CD4-positive, alpha-beta T cell treated with Interferon alpha-2 for 1 hour (primary cell): ENCODE data around the gene ARHGAP35.
"Not testable (repeated sequence)": the region's sequence is repeated elsewhere in the genome, so short reads cannot be mapped to it uniquely, and the experiment has no call there.

Experiments used
- DNase-seq, 2 donors: peaks; one replicate each; pipeline ENCODE4 v3.0.0-alpha.2; 2020 to 2022

ARHGAP35 gene

DNA sequence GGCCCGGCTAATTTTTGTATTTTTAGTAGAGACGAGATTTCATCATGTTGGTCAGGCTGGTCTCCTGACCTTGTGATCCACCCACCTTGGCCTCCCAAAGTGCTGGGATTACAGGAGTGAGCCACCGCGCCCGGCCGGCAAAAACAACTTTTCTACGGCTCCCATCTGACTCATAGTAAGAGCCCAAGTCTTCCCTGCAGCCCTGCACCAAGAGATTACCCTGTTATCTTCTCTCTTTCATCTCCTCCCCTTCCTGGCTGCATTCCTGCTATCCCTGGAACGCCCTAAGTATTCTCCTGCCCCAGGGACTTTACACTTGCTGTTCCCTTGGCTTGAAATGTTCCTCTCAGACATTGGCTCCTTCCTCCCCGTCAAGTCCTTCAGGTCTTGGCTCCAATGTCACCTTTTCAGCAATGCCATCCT is 16.7 kb upstream of the ARHGAP35 start:
- no peak for DNase-seq

DNA sequence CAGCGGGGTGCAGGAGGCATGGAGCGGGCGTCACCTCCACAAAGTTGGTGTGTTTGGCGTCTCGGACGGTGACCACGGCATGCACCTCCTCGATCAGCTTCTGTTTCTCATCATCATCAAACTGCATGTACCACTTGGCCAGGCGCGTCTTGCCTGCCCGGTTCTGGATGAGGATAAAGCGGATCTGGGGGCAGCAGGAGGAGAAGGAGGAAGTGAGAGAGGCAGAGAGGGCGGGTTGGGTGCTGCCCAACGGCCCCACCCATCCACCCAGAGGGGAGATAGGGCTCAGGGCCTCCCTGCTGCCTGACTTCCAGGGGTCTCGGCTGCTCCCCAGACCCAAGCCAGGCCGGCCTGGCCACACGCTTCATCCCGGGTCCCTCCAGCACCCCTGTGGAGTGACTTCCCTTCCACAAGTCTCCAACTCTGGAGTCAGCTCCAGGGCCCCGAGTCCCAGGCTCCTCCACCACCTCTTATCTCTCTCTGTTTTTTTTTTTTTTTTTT is 14.8 kb upstream of the ARHGAP35 start:
- no peak for DNase-seq

DNA sequence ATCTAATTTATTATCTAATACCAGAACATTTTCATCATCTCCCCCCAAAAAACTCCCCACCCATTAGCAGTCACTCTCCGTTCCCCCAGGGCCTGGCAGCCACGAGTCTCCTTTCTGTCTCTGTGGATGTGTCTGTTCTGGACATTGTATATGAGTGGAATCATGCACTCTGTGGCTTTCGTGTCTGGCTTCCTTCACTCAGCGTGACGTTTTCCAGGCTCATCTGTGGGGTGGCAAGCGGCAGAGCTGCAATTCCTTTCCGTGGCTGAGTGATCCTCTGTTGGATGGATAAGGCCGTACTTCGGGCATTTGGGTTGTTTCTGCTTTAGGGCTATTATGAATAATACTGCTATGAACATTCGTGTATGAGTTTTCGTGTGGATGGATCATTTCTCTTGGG is 13.3 kb upstream of the ARHGAP35 start:
- no peak for DNase-seq

DNA sequence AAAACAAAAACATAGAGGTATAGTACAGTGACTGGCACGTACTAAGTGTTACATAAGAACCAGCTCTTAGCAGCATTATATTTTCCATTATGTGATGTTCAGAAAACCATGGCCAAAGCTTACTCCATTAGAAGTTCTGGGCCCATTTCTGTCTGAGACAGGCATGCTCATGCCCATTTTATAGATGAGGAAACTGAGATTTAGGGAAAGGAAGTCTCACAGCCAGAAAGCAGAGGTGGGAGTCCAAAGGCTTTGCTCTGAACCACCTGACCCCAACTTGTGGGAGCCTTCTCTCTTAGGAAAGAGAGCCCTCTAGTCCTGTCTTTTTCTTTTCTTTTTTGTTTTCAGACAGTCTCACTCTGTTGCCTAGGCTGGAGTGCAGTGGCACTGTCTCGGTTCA is 12.4 kb upstream of the ARHGAP35 start:
- no peak for DNase-seq

DNA sequence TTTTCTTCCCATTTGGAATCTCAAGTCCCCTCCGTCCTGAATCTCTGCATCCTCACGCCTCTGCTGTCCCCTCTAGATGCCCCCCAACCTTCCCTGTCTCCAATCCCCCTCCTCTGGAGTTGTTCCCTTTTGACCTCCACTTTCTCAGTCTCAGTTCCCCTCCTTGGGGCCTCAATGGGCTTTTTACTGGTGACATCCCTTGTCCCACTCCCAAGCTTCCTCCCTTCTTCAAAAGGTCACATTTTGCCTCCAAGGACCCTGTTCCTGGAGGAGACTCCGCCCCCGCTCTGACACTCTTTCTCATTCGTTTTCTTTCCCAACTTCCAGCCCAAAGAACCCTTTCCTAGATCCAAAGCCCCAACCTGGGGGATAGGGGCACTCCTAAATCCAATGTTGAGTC is 11.2 kb upstream of the ARHGAP35 start:
- DNase-seq = no peak

DNA sequence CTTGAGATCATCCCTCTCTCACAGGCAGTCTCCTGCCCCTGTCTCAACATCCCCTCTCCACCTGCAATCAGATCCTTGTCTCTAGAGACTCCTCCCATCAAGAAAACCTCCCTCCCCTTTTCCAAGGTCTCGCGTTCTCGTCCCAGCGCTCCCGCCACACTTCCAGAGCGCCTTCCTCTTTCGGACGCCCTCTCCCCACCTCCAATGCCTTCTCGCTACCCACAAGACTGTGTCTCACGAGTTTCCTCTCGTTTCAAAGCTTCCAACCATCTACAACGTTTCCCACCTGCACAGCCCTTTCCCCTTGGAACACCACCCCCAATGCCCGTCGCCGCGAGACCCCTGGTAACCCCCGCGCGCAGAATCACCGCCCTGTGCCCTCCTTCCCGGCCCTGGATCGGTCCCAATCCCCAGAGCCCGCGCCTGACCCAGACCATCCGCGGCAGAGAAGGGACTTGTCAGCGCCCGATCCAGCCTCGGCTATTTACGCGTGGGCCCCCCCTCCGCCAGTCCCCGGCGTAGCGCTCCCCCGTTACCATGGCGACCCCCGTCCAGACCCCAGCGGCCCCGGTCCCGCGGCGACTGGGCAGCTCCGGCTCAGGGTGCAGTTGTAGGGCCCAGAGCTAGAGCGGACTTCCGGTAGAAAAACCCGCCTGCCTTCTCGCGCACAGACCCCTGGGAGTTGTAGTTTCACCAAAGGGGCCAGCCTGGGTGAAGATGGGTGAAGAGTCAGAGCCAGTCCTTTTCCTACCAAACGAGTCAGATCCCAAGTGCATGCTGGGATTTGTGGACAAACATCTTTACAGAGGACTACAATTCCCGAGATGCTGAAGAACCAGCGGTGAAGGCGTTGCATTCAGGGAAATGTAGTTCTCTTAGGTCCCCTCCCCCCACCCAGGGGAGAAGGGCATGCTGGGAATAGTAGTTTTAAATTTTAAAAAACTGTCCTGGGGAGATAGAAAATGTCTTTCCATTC is 10.3 kb upstream of the ARHGAP35 start, which contains the start of gene AP2S1:
TSS of gene AP2S1 (minus strand) at position 619 of the 976 bp plus-strand sequence. CDS start at position 539, 80 bp downstream.
- peak; percentile 96 to 97 for DNase-seq

DNA sequence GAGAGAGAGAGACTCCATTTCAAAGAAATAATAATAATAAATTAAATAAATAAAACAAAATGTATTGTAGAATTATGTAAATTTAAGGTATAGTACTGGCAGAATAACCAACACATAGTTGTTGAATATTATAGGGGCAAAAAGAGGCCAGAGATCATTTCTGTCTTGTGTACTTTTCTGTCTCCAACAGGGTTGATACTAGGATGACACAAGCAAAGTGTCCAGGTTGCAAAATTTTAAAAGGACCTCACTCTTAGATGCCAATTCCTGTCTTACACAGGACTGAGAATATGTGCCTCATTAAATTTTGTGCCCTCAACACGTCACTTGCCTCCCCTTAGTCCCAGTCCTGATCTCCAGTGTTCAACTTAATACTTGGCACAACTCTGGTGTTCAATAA is 8.0 kb upstream of the ARHGAP35 start:
- no peak for DNase-seq

DNA sequence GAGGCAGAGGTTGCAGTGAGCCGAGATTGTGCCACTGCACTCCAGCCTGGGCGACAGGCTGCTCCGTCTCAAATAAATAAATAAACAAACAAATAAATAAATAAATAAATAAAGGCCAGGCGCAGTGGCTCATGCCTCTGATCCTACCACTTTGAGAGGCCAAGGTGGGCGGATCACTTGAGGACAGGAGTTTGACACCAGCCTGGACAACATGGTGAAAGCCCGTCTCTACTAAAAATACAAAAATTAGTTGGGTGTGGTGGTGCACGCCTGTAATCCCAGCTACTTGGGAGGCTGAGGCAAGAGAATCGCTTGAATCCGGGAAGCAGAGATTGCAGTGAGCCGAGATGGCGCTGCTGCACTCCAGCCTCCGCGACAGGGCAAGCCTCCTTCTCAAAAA is 6.1 kb upstream of the ARHGAP35 start:
- DNase-seq = not testable (repeated sequence)

DNA sequence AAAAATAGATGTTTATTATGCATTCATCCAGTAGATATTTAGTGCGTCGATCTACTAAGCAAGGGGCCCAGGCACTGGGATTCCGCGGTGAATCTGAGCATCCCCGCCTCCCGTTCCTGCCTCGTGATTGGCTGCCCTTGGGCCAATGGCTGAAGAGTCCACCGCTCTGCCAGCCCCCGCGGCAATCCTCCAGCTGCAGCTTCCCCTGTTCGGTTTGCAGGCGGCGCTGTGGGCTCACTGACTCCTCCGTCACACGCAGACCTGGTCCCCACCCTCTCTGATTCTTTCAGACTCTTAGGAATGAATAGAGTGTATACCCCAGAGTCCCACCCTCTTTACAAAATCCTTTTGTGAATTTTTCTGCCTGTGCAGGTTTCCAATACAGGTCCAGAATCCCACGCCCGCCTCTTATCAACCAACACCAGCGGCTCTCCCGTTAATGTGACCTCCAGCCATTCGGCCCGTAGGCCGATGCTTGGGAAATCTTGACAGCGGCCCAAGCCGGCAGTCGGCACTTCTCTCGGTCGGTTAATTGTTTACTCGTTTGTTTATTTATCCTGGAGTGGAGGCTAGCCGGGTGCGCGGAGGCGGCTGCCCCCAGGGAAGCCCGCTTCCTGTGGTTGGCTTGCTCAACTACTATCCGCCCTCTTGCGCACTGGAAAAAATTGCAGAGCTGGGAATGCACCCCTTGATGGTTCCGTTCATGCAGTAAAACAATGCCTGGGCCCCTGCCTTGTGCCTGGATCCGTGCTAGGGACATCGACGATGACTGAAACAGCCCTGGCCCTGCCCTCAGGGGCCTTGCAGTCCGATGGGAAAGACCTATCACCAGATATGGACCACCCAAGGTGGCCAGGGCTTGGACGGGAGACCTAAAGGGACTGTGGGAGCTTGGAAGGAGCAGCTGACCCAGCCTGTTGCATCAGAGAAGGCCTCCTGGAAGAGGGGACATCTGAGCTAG is 4.5 kb upstream of the ARHGAP35 start:
- DNase-seq = peak; percentile 92 to 94

DNA sequence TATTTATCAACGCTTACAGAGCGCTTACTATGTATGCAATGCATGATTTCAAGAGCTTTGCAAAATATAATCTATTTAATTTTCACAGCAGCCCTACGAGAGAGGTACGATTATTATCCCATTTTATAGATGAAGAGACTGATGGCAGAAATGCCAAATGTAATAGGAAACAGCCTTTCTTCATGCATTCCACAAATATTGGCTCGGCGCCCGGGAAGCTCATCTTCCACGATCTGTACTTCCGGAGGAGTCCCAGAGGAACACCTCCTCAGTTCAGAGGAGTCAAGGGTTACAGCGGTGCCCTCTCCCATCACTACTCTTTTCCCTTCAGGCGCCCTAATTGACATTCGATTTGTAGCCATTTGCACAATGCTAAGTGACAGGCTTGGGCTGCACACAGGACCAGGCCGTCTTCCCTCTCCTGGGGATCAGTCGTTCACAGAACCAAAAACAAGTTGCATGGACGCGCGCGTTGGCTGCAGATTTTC is 1.1 kb upstream of the ARHGAP35 start:
- no peak for DNase-seq

DNA sequence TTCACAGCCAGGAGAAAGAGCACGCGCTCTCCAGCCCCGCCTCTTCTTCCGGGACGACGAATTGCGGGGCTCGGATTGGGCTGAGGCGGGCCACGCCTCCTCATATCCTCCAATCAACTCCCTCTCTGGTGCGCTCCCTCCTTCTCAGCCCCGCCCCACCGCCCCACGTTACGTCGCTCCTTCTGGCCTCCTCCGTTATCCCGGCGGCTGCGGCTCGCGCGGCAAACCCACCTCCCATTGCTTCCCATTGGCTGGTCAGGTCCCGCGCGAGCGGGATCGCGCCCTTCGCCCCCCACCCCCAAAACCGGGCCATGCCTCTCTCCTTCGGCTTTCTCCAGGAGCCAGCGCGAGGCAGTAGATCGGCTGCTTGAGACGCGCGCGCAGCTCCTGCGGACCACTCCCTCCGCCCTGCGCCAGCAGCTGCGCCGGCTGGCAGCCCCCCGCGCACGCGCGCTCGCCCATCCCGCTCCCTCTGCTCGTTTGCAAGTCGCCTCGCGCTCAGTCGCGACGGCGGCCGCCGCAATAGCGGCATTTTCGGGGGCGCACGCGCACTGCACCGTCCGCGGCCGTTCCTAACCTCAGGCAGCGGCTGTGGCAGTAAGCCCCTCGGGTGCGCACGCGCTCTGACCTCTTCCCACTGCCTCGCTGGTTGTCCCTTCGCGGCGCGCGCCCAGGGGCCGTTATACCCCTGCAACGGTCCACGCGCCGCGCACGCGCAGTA is 512 bp upstream of the ARHGAP35 start:
- DNase-seq = peak; percentile 94 to 96

DNA sequence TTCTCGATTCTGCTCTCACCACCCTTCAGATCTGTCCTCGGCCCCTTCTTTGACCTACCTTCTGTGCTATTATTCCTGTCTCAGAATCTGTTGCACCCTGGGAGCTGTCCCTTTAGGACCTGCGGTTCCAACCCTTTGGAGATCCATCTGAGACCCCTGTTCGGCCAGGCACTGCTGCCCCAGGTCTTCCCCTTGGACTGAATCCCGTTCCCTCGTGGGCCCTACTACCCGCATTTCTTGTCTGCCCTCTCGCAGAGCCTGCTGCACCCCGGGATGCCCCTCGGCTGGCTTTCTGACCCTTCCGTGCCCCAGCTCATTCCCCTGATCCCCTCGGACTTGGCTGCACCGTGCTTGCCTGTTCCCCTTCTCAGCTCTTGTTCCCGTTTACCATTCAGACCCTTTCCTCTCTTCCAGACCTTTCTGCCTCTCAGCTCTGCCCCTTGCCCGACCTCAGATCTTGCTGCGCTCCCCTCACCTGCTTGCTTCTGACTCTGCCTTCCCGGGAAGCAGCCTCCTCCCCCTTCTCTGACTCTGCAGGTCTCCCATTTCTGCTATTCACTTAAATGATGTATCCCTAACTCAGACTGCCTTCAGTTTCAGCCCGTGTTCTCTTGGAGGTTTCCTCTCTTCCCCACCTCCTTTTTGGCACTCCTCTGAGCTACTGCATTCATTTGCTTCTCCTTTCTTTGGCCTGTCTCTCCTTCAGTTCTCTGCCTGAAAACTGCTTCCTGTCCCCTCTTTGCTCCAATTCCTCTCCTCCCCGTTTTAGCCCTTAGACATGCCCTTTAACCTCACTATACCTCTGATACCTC is 1.1 kb downstream of the ARHGAP35 start:
- no peak for DNase-seq

DNA sequence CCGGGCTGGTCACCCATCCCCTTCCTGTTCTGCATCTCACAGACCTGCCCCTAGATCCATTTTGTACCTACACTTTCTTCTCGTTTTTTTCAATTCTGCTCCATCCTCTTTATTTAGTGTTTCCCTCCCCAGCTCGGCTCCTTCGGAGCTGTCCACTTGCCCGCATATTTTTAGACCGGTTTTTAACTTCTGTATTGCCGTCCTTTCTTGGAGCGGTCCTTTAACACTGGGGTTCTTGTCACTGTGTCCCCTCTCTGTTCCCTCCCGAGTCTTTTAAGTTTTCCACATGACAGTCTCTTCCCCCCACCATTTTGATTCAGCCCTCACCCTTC is 1.7 kb downstream of the ARHGAP35 start:
- no peak for DNase-seq

DNA sequence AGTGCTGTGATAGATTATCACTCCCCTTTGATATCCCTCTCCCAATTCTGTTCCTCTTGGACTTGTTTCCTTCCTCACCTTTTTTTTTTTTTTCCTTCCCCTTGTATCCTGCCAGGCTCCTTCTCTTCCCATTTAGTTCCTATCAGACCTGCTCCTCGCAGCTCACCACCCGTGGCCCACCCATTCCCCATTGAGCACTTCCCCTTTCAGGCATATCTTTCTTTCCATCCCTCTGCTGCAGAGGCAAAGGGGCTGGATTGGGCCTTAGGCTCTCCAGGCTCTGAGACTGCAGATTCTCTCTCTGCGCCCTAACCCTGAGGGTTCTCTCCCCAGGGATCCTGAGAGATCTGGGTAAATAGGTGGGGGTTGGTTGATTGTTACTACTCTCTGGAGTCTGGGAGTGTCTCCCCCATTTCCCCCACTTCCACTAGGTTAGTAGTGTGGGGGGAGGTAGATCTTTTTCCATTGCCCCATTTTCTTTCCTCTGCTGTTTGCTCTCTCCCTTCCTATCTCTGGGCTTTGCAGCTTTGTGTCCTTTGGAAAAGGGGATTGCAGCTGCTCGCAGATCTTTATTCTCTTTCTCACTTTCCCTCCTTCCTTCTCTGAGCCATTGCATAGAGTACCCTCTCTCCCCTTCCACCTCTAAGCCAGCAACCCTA is 2.3 kb downstream of the ARHGAP35 start:
- DNase-seq = no peak

DNA sequence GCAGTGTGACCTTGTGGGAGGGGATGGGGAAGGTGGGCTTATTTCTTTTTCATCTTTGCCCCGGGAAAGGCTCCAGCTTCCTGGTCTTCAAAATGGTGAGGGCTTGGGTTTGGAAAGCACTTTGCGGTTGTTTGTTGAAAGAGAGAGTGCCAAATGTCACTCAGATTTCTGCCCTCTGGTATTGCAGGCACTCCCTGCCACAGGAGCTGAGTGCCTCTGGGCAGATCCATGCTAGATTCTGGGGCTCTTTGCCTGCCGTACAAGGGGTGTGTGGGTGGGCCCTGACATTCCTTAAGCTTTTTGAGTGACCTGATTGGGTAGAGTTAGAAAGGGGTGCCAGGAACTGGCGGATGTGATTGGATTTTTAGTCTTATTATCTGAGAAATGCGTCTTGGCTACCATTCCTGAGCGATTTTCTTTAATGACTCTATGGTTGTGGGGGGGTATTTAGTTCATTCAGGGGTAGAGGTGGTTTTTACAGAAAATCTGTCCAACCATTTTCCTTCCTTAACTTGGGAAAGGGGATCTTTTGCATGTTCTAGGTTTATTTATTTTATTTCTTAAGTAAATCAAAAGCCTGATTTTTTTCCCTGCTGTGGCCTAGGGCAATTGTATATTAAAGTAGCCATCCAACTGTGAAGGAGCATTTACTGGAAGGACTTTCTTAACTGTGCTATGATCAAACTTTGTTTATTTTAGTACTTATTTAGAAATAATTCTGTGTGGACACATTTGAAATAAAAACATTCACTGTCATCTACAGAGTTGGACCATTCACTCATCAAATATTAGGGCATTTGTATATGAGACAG is 3.2 kb downstream of the ARHGAP35 start:
- DNase-seq = no peak

DNA sequence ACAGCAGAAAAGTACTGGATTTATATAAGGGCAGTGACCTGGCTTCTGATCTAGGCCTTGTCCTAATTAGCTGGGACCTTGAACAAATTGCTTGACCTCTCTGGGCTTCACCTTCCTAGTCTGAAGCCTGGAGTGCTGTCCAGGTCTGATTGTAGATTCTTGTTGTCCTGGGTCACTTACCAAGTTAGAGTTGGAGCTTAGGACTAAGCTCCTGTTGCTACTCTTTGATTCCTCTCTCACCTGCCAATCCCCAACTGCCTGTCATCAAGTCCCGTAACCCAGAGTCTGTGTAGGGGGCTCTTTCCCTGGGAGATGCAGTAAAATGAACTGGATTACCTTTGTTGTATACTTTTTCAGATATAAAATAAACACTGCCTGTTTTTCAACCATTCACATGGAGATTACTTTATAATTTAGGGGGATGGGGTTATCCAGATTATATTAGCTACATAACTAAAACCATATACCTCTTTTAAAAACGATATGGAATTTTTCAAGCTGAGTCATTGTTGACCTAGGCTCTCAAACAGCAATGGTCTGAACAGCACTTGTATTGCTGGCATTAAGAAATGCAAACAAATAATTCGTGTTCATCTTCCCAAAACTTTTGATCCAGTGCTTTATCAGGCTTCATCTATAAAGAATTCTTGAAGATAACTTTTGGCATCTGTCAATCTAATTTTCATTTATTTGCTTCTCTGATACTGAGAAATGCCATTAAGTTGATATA is 5.8 kb downstream of the ARHGAP35 start:
- no peak for DNase-seq

DNA sequence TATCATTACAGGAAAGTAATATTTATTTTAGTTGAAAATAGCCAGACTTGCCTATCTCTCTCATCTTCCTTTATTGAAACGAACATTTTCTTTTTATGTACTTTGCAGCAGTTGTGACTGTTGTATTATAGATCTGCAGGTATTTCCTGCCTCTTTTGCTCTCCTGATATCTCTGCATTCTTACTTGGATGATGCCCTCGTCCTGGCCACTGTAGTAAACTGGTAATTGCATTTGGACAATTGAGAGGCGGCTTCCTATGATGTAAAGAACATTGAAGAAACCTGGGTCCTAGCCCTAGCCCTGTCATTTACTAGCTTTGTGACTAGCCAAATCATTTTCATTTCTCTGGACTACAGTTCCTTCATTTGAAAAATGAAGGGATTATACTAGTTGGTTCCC is 6.4 kb downstream of the ARHGAP35 start:
- no peak for DNase-seq

DNA sequence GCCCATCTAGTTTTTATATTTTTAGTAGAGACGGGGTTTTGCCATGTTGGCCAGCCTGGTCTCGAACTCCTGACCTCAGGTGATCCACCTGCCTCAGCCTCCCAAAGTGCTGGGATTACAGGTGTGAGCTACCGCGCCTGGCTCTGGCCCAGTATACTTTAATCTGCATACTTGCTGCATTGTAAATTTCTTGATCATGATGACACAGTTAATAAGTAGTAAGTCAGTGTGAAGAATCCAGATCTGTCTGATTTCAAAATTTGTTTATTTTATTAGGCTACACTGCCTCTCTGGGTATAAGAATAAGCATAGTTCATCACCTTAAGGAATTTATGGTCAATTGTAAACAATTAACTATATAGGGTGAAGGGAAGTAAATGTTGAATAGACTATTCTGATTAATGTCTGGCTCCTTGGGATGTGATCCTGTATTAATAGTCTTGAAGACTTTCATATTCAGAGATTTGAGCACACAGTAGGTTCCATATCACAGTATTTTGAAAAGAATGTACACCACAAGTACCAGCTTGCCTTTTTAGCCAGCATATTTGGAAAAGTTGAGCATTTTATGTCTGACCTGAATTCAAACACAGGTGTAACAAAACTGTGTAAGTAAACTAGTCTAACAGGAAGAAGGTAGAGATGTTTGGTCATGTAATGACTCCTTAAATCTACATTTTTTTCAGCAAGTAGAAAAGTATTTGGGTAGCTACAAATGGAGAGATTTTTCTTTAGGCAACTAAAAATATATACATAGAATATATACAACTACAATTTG is 7.4 kb downstream of the ARHGAP35 start:
- no peak for DNase-seq

DNA sequence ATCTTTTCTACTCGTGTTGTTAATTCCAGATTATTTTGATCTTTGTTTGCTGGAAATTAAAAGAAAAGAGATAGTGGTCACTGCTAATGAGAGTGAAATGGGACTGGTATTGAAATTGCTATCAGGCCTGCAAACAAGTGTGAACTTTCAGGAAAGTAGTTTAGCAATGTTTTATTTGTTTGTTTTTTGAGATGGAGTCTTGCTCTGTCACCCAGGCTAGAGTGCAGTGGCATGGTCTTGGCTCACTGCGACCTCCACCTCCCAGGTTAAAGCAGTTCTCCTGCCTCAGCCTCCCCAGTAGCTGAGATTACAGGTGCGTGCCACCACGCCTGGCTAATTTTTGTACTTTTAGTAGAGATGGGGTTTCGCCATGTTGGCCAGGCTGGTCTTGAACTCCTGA is 10.4 kb downstream of the ARHGAP35 start:
- DNase-seq = not testable (repeated sequence)
